ENCODE results near the gene SLC47A2.

SLC47A2 gene

DNA sequence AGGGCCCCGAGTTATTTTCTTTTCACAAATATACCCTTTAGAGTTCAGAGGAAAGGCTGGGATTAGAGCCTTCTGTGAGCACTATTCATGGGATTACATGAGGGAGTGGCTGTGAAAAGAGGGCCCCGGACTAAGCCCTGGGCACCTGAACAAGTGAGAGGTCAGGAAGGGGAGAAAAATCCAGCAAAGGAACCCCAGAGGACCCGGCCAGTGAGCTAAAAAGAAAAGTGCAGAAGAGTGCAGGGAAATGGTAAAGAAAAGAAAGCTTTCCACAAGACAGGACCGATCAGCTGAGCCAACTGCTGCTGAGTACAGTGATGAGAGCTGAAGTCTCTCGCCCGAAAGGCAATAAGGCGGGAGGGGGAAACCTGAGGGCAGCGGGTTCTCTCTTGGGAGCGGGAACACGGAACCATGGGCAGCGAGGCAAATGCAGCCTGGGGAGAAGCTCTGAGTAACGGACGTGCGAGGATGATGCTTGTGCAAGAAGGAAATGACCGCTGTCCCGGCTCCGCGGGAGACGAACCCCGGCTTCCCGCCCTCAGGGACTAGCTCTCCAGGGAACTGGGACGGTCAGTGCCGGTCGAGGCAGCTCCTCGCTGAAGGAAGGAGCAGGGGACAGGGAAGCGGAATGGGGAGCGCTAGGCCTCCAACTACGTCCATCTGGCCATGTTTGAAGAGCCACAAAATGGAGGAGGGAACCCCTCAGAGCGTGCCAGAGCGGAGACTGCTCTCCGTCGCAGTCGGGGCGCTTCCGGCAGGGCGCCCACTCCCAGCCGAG is 68.5 kb downstream of the SLC47A2 start:
- no peaks in the 10 kb centered on the region for H3K4me1 ChIP-seq (ENCODE audit: insufficient read depth, low read length)
- H3K36me3 ChIP-seq (ENCODE audit: insufficient read depth, low read length), result no peaks in the 10 kb centered on the region
- H4K20me1 ChIP-seq (ENCODE audit: insufficient read depth, low read length), result no peaks in the 10 kb centered on the region
- H3K79me2 ChIP-seq (ENCODE audit: insufficient read depth, low read length), result no peaks in the 10 kb centered on the region
- peaks cover 11% of the 10 kb centered on the region for H3K27me3 ChIP-seq (ENCODE audit: insufficient read depth, low read length, poor library complexity)
- no peak for DNase-seq
- no peak overlapping the region for H2AFZ ChIP-seq (ENCODE audit: low read depth, low read length)
- H3K9ac ChIP-seq (ENCODE audit: low read depth, low read length), result no peak overlapping the region
- no peaks in the 10 kb centered on the region for H3K9me3 ChIP-seq (ENCODE audit: insufficient read depth, low read length, severe bottlenecking)
- TF ChIP-seq, protein P1, sequence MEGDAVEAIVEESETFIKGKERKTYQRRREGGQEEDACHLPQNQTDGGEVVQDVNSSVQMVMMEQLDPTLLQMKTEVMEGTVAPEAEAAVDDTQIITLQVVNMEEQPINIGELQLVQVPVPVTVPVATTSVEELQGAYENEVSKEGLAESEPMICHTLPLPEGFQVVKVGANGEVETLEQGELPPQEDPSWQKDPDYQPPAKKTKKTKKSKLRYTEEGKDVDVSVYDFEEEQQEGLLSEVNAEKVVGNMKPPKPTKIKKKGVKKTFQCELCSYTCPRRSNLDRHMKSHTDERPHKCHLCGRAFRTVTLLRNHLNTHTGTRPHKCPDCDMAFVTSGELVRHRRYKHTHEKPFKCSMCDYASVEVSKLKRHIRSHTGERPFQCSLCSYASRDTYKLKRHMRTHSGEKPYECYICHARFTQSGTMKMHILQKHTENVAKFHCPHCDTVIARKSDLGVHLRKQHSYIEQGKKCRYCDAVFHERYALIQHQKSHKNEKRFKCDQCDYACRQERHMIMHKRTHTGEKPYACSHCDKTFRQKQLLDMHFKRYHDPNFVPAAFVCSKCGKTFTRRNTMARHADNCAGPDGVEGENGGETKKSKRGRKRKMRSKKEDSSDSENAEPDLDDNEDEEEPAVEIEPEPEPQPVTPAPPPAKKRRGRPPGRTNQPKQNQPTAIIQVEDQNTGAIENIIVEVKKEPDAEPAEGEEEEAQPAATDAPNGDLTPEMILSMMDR (IDR thresholded peaks at IDR 0.05; ENCODE audit: borderline replicate concordance, extremely low read depth, low read length, poor library complexity, severe bottlenecking), result no peak
- TF ChIP-seq EZH2 (IDR thresholded peaks at IDR 0.05; ENCODE audit: borderline replicate concordance, low read depth, low read length, severe bottlenecking), result no peak
- H3K4me3 ChIP-seq (ENCODE audit: low read depth in 1 of 2, low read length in 2 of 2), result no peak overlapping the region
- H3K4me2 ChIP-seq (ENCODE audit: insufficient read depth, low read length), result no peak overlapping the region
- H3K27ac ChIP-seq (ENCODE audit: low read length), result no peak overlapping the region
- no peak for ATAC-seq (ENCODE audit: insufficient read depth, low read depth)

DNA sequence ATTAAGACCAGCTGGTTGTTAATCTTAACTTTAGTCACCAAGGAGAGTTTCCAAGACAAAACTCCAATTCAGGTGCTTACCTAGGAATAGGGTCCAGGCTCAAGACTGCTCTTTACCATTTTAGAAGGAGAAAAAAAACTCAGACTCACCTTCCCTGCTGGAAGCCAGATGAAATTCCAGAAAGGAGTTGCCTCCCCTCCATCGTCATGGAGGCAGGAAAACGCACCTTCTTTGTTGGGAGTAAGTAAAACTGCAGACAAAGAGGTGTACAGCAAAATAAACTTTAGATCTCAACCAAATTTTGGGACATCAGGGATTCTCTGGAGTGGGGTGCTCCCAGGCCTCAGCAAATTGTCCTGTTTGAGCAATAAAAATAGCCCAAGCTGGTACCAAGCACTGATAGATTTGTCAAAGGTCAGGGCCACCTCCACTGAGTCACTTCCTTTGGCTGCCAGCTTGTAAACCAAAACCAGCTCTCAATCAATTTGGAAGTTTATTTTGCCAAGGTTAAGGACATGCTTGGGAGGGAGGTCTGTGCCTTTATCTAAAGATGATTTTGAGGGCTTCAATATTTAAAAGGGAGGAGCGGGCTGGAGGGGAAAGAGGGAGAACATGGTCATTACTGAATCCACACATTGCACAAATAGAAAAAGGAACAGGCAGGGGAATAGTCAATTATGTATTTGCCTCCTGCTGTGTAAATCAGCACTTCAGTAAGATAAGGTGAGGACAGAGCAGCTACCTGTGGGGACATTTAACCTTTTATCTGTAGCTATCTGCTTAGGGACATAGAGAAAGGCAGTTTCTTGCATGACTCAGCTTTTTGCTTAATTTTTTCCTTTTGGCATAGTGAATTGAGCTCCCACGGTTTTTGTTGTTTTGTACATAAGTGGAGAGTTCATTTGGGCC is 69.3 kb downstream of the SLC47A2 start:
- Histone ChIP-seq H3K4me2 (ENCODE audit: insufficient read depth, low read length) (no peak overlapping the region), H3K9ac (ENCODE audit: low read depth, low read length) (no peak overlapping the region), H3K9me3 (ENCODE audit: insufficient read depth, low read length, severe bottlenecking) (no peaks in the 10 kb centered on the region), H2AFZ (ENCODE audit: low read depth, low read length) (no peak overlapping the region), H4K20me1 (ENCODE audit: insufficient read depth, low read length) (no peaks in the 10 kb centered on the region), H3K4me1 (ENCODE audit: insufficient read depth, low read length) (no peaks in the 10 kb centered on the region), H3K4me3 (ENCODE audit: low read depth in 1 of 2, low read length in 2 of 2) (no peak overlapping the region), H3K79me2 (ENCODE audit: insufficient read depth, low read length) (no peaks in the 10 kb centered on the region), H3K27me3 (ENCODE audit: insufficient read depth, low read length, poor library complexity) (peaks cover 11% of the 10 kb centered on the region), H3K36me3 (ENCODE audit: insufficient read depth, low read length) (no peaks in the 10 kb centered on the region), H3K27ac (ENCODE audit: low read length) (no peak overlapping the region)
- DNase-seq, result no peak
- ATAC-seq (ENCODE audit: insufficient read depth, low read depth), result no peak
- no peak for TF ChIP-seq EZH2 (IDR thresholded peaks at IDR 0.05; ENCODE audit: borderline replicate concordance, low read depth, low read length, severe bottlenecking)
- TF ChIP-seq, protein P1 (IDR thresholded peaks at IDR 0.05; ENCODE audit: borderline replicate concordance, extremely low read depth, low read length, poor library complexity, severe bottlenecking), result no peak

DNA sequence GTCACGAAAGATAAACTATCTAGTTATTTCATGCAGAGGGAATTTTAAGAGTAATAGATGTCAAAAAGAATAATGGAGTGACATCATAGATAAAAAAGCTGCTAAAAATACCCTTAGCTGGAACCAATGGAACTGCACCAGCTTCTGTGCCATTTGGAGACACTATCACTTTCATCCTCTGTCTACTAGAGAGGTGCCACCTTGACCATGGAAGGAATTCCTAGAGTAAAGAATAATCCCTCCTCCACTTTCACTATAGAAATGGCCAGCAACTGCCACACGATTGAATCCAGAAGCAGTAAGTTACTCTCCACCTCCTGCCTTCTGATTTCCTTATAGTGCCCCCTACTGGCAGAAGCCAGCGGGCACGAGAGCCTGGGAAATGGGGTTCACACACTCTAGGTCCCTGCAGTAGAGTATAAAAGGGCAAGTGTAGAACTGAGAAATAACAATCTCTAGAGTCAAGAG is 70.6 kb downstream of the SLC47A2 start:
- Histone ChIP-seq H3K4me1 (ENCODE audit: insufficient read depth, low read length) (no peaks in the 10 kb centered on the region), H3K27me3 (ENCODE audit: insufficient read depth, low read length, poor library complexity) (peaks cover 11% of the 10 kb centered on the region), H3K27ac (ENCODE audit: low read length) (no peak overlapping the region), H3K9ac (ENCODE audit: low read depth, low read length) (no peak overlapping the region), H2AFZ (ENCODE audit: low read depth, low read length) (no peak overlapping the region), H3K79me2 (ENCODE audit: insufficient read depth, low read length) (no peaks in the 10 kb centered on the region), H3K9me3 (ENCODE audit: insufficient read depth, low read length, severe bottlenecking) (no peaks in the 10 kb centered on the region), H4K20me1 (ENCODE audit: insufficient read depth, low read length) (no peaks in the 10 kb centered on the region), H3K36me3 (ENCODE audit: insufficient read depth, low read length) (no peaks in the 10 kb centered on the region), H3K4me3 (ENCODE audit: low read depth in 1 of 2, low read length in 2 of 2) (no peak overlapping the region), H3K4me2 (ENCODE audit: insufficient read depth, low read length) (no peak overlapping the region)
- DNase-seq (peak; percentile 20), ATAC-seq (ENCODE audit: insufficient read depth, low read depth) (no peak)
- TF ChIP-seq EZH2 (IDR thresholded peaks at IDR 0.05; ENCODE audit: borderline replicate concordance, low read depth, low read length, severe bottlenecking), result no peak
- TF ChIP-seq, protein P1 (IDR thresholded peaks at IDR 0.05; ENCODE audit: borderline replicate concordance, extremely low read depth, low read length, poor library complexity, severe bottlenecking), result peak; percentile 71

Data from DND-41 (cell line).